CD14-positive monocyte (primary cell): ENCODE results near the gene AJAP1. TPM values are rescaled to one million over a fixed set of nuclear protein-coding genes. Genes with fewer than 3 reads are reported as not detected.

Experiments
- DNase-seq, 3 donors: peaks; one replicate each; pipeline ENCODE4 v3.0.0-alpha.2; 2011 to 2022
- H2AFZ ChIP-seq: 2 replicates; pipeline ENCODE4 v1.6.0; 2012; ENCODE audit warnings: mild to moderate bottlenecking, low read depth, low read length, inconsistent platforms; ENCODE audit not compliant: insufficient read depth, poor library complexity, severe bottlenecking
- H3K27ac ChIP-seq, 2 donors: 1 replicate in 1 of 2; 2 replicates in 1 of 2; pipeline ENCODE4 v1.5.1; 2012 to 2013; ENCODE audit warnings: low read length in 2 of 2, control low read depth in 1 of 2, inconsistent platforms in 1 of 2, low read depth in 1 of 2, mild to moderate bottlenecking in 1 of 2
- H3K27me3 ChIP-seq, 2 donors: one replicate each; pipeline versions ENCODE4 v1.6.0 to v1.6.1; 2011 to 2013; ENCODE audit warnings: low read length in 2 of 2; ENCODE audit not compliant: control insufficient read depth in 2 of 2, insufficient read depth in 2 of 2
- H3K36me3 ChIP-seq, 2 donors: replicated peaks in 1 of 2; 1 replicate in 1 of 2; 2 replicates in 1 of 2; pipeline versions ENCODE4 v1.5.1 to v1.6.1; 2012 to 2013; ENCODE audit warnings: low read length in 2 of 2, control low read depth in 1 of 2, inconsistent platforms in 1 of 2, mild to moderate bottlenecking in 1 of 2; ENCODE audit not compliant: insufficient read depth in 2 of 2, control insufficient read depth in 1 of 2
- H3K4me1 ChIP-seq, 2 donors: 1 replicate in 1 of 2; 2 replicates in 1 of 2; pipeline versions ENCODE4 v1.5.1 to v1.6.1; 2012 to 2013; ENCODE audit warnings: low read length in 2 of 2, control low read depth in 1 of 2, inconsistent platforms in 1 of 2, mild to moderate bottlenecking in 1 of 2, moderate library complexity in 1 of 2; ENCODE audit not compliant: insufficient read depth in 2 of 2, control insufficient read depth in 1 of 2
- H3K4me2 ChIP-seq: replicated peaks from 2 replicates; pipeline ENCODE3; 2012; ENCODE audit warnings: low read length, moderate library complexity, mild to moderate bottlenecking; ENCODE audit not compliant: poor library complexity, severe bottlenecking; ENCODE audit errors: extremely low read depth
- H3K4me3 ChIP-seq, 3 experiments: fragments of 200-600 bp in 1 of 3; sonication (generic) in 1 of 3; replicated peaks in 1 of 3; 1 replicate in 2 of 3; 2 replicates in 1 of 3; pipeline ENCODE4 v1.5.1; 2011 to 2013; ENCODE audit warnings: low read length in 3 of 3, mild to moderate bottlenecking in 3 of 3, control low read depth in 2 of 3, low read depth in 2 of 3, inconsistent platforms in 1 of 3, moderate library complexity in 1 of 3
- H3K79me2 ChIP-seq: 2 replicates; pipeline ENCODE4 v1.6.0; 2012; ENCODE audit warnings: mild to moderate bottlenecking, control low read depth, inconsistent platforms, low read length, moderate library complexity; ENCODE audit not compliant: insufficient read depth
- H3K9ac ChIP-seq: 2 replicates; pipeline ENCODE4 v1.6.0; 2017; ENCODE audit warnings: low read length, mild to moderate bottlenecking; ENCODE audit not compliant: insufficient read depth, poor library complexity, severe bottlenecking
- H3K9me3 ChIP-seq, 2 donors: replicated peaks in 1 of 2; 1 replicate in 1 of 2; 2 replicates in 1 of 2; pipeline versions ENCODE4 v1.5.1 to v1.6.1; 2012 to 2013; ENCODE audit warnings: low read length in 2 of 2, control low read depth in 1 of 2; ENCODE audit not compliant: control insufficient read depth in 1 of 2, insufficient read depth in 1 of 2
- H4K20me1 ChIP-seq: 2 replicates; pipeline ENCODE4 v1.6.0; 2012; ENCODE audit warnings: mild to moderate bottlenecking, low read length, control low read depth, moderate library complexity; ENCODE audit not compliant: insufficient read depth
- H3K27ac Mint-ChIP-seq, 7 donors: one replicate each; pipeline ENCODE4 v1.8.0; 2020; ENCODE audit warnings: mild to moderate bottlenecking in 7 of 7, mixed read lengths in 7 of 7, moderate library complexity in 6 of 7, inconsistent platforms in 2 of 7
- H3K27me3 Mint-ChIP-seq, 3 donors: one replicate each; pipeline ENCODE4 v1.8.0; 2021 to 2022; ENCODE audit warnings: low read depth in 3 of 3, mild to moderate bottlenecking in 3 of 3, mixed read lengths in 3 of 3, moderate library complexity in 3 of 3, inconsistent platforms in 1 of 3
- H3K36me3 Mint-ChIP-seq, 2 donors: one replicate each; pipeline ENCODE4 v1.8.0; 2020; ENCODE audit warnings: mixed read lengths in 2 of 2, inconsistent platforms in 1 of 2, mild to moderate bottlenecking in 1 of 2
- H3K4me1 Mint-ChIP-seq: one replicate; pipeline ENCODE4 v1.8.0; 2020; ENCODE audit warnings: mild to moderate bottlenecking, mixed read lengths
- H3K4me3 Mint-ChIP-seq, 2 donors: one replicate each; pipeline ENCODE4 v1.8.0; 2020; ENCODE audit warnings: mild to moderate bottlenecking in 2 of 2, mixed read lengths in 2 of 2, moderate library complexity in 1 of 2
- H3K9me3 Mint-ChIP-seq, 7 donors: one replicate each; pipeline ENCODE4 v1.8.0; 2020 to 2022; ENCODE audit warnings: mixed read lengths in 7 of 7, mild to moderate bottlenecking in 6 of 7, moderate library complexity in 6 of 7, inconsistent platforms in 2 of 7
- CTCF ChIP-seq: fragments of 200-600 bp; IDR thresholded peaks from one replicate; pipeline ENCODE4 v1.8.0; 2022; ENCODE audit warnings: antibody characterized with exemption, mild to moderate bottlenecking
- WGBS: methylation state at CpG from one replicate; pipeline ENCODE4 v1.1.5; 2013; ENCODE audit warnings: missing lambda C conversion rate; ENCODE audit not compliant: insufficient coverage; 5-methylcytosine and 5-hydroxymethylcytosine counted together
- intact Hi-C, 2 donors: fragments of 100-400 bp; cut with micrococcal nuclease; formaldehyde crosslinking; loops; one replicate each; pipeline versions ENCODE4 v1.15.0 to v1.15.1; 2023
- polyA plus RNA-seq, 3 donors: library from polyadenylated mRNA; depleted of rRNA in 1 of 3; unstranded in 2 of 3; stranded (reverse) in 1 of 3; fragments of 300-500 nt in 2 of 3; fragments of >200 nt in 1 of 3; fragmentation: Illumina TruSeq in 2 of 3; gene quantifications; 1 replicate in 2 of 3; 2 replicates in 1 of 3; pipeline ENCODE4 v1.2.3, GENCODE V29; 2012 to 2021

The AJAP1 gene
- polyA plus RNA-seq, 3 donors = not detected

- Mint-ChIP-seq H3K4me1 (peaks cover 6% of the 10 kb centered on the region), H3K27me3 (peaks cover 13 to 31% (median 20%) of the 10 kb centered on the region in 3 donors), H3K4me3 (no peak overlapping the region), H3K27ac (no peak overlapping the region), H3K36me3 (no peaks in the 10 kb centered on the region), H3K9me3 (peaks cover 0 to 4% (median 0%) of the 10 kb centered on the region in 7 donors)
- DNase-seq = no peak
- H3K9me3 ChIP-seq = no peaks in the 10 kb centered on the region
- no peak overlapping the region for H3K4me3 ChIP-seq
- H2AFZ ChIP-seq = no peak overlapping the region
- 29% methylated on average over 3 of the region's 7 CpGs for WGBS
- no peak for TF ChIP-seq CTCF
- no peak overlapping the region for H3K9ac ChIP-seq
- peaks cover 0 to 13% of the 10 kb centered on the region in 2 donors for H3K27me3 ChIP-seq
- H3K4me1 ChIP-seq = no peaks in the 10 kb centered on the region
- H3K4me2 ChIP-seq = no peak overlapping the region
- no peak overlapping the region for H3K27ac ChIP-seq
- intact Hi-C loops = no loop called here
- H3K79me2 ChIP-seq = no peaks in the 10 kb centered on the region
- no peaks in the 10 kb centered on the region for H4K20me1 ChIP-seq
- no peaks in the 10 kb centered on the region for H3K36me3 ChIP-seq
These were observed 91.2 kb downstream of the AJAP1 start for GRCh38 chr1:4745560-4745959.

- no peak overlapping the region for H3K4me3 Mint-ChIP-seq
- Histone ChIP-seq H3K36me3 (no peaks in the 10 kb centered on the region), H3K4me2 (no peak overlapping the region), H3K4me3 (no peak overlapping the region), H3K79me2 (no peaks in the 10 kb centered on the region), H3K9ac (no peak overlapping the region), H3K9me3 (peaks cover 6% of the 10 kb centered on the region in 2 donors), H3K27ac (no peak overlapping the region), H3K27me3 (no peaks in the 10 kb centered on the region), H2AFZ (no peak overlapping the region), H3K4me1 (no peaks in the 10 kb centered on the region), H4K20me1 (no peaks in the 10 kb centered on the region)
- DNase-seq = no peak
- peaks cover 5 to 12% (median 12%) of the 10 kb centered on the region in 3 donors for H3K27me3 Mint-ChIP-seq
- no peaks in the 10 kb centered on the region for H3K36me3 Mint-ChIP-seq
- H3K27ac Mint-ChIP-seq = no peak overlapping the region
- WGBS = 89% methylated on average over 6 of the region's 11 CpGs
- TF ChIP-seq CTCF = no peak
- peaks cover 0 to 6% (median 1%) of the 10 kb centered on the region in 7 donors for H3K9me3 Mint-ChIP-seq
- intact Hi-C loops = no loop called here
- H3K4me1 Mint-ChIP-seq = peaks cover 3% of the 10 kb centered on the region
These were observed 95.0 kb downstream of the AJAP1 start for GRCh38 chr1:4749406-4749805.
